HepG2 (cell line): ENCODE measurements around the gene RABL6. TPM values are rescaled to one million over a fixed set of nuclear protein-coding genes. Genes with fewer than 3 reads are reported as not detected.
A peak's percentile ranks its signal among the peaks of the same experiment; 100 is the strongest.

Experiments
- HOMEZ ChIP-seq: IDR thresholded peaks from 2 replicates; pipeline ENCODE4 v1.6.1; 2016; ENCODE audit warnings: low read depth
- MXD1 ChIP-seq: sonication (generic); formaldehyde crosslinking; IDR thresholded peaks from 2 replicates; pipeline ENCODE4 v1.4.0; 2020; ENCODE audit warnings: mild to moderate bottlenecking, missing genetic modification reagents
- NONO ChIP-seq, 2 experiments: fragments of 450-650 bp in 1 of 2; sonication (generic) in 1 of 2; formaldehyde crosslinking in 1 of 2; IDR thresholded peaks in 1 of 2; conservative IDR thresholded peaks in 1 of 2; 2 replicates each; pipeline versions ENCODE4 v1.6.1 to v1.8.0; 2017 to 2022; ENCODE audit warnings: mild to moderate bottlenecking in 1 of 2, missing genetic modification reagents in 1 of 2, moderate library complexity in 1 of 2
- PAXIP1 ChIP-seq: sonication (generic); formaldehyde crosslinking; conservative IDR thresholded peaks from 2 replicates; pipeline ENCODE4 v1.4.0; 2020; ENCODE audit warnings: mild to moderate bottlenecking, missing genetic modification reagents, moderate library complexity
- PLSCR1 ChIP-seq: sonication (generic); formaldehyde crosslinking; IDR thresholded peaks from 2 replicates; pipeline ENCODE4 v1.5.0; 2020; ENCODE audit warnings: missing genetic modification reagents, mild to moderate bottlenecking, borderline replicate concordance
- SIX1 ChIP-seq: sonication (generic); formaldehyde crosslinking; IDR thresholded peaks from 2 replicates; pipeline ENCODE4 v1.4.0; 2020; ENCODE audit warnings: missing genetic modification reagents, borderline replicate concordance
- ZC3H13 ChIP-seq: sonication (generic); formaldehyde crosslinking; IDR thresholded peaks from 2 replicates; pipeline ENCODE4 v1.8.1; 2023; ENCODE audit warnings: mild to moderate bottlenecking, missing genetic modification reagents, moderate library complexity
- ZNF432 ChIP-seq: sonication (generic); formaldehyde crosslinking; IDR thresholded peaks from 2 replicates; pipeline ENCODE4 v1.5.0; 2020; ENCODE audit warnings: missing genetic modification reagents, mild to moderate bottlenecking, borderline replicate concordance
- ZNF678 ChIP-seq: sonication (generic); formaldehyde crosslinking; IDR thresholded peaks from 2 replicates; pipeline ENCODE4 v1.4.0; 2020; ENCODE audit warnings: mild to moderate bottlenecking, missing genetic modification reagents
- polyA plus RNA-seq, 8 experiments: library from polyadenylated mRNA; depleted of rRNA in 3 of 8; stranded (reverse) in 7 of 8; unstranded in 1 of 8; fragments of >200 nt; fragmentation: Illumina TruSeq in 4 of 8; extraction: Trizol in 4 of 8; gene quantifications; 2 replicates each; pipeline versions ENCODE4 v1.2.1 to v1.2.3, GENCODE V29; 2011 to 2016; ENCODE audit warnings: low read depth in 4 of 8, missing spikeins in 1 of 8, mixed read lengths in 1 of 8; ENCODE audit not compliant: insufficient read depth in 1 of 8
- total RNA-seq, 5 experiments: library from RNA; depleted of rRNA; stranded (reverse); fragments of >200 nt; fragmentation: Illumina TruSeq; extraction: Trizol; gene quantifications; 2 replicates each; pipeline ENCODE4 v1.2.3, GENCODE V29; 2016; ENCODE audit warnings: low read depth in 1 of 5
- TF ChIP-seq, protein P1 (sequence below): sonication (generic); formaldehyde crosslinking; IDR thresholded peaks from 2 replicates; pipeline ENCODE4 v1.4.0; 2020; ENCODE audit warnings: mild to moderate bottlenecking, missing genetic modification reagents

The RABL6 gene
- total and polyA plus RNA-seq, 2 of the 13 experiments (the other 11 are each of a cell fraction or from before 2014, with no cell fraction given) = 81.5 to 125 TPM

- TF ChIP-seq, protein P1, sequence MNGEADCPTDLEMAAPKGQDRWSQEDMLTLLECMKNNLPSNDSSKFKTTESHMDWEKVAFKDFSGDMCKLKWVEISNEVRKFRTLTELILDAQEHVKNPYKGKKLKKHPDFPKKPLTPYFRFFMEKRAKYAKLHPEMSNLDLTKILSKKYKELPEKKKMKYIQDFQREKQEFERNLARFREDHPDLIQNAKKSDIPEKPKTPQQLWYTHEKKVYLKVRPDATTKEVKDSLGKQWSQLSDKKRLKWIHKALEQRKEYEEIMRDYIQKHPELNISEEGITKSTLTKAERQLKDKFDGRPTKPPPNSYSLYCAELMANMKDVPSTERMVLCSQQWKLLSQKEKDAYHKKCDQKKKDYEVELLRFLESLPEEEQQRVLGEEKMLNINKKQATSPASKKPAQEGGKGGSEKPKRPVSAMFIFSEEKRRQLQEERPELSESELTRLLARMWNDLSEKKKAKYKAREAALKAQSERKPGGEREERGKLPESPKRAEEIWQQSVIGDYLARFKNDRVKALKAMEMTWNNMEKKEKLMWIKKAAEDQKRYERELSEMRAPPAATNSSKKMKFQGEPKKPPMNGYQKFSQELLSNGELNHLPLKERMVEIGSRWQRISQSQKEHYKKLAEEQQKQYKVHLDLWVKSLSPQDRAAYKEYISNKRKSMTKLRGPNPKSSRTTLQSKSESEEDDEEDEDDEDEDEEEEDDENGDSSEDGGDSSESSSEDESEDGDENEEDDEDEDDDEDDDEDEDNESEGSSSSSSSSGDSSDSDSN (CRISPR knock-in tag) = no peak
- TF ChIP-seq ZNF678 (no peak), NONO (IDR thresholded peaks at IDR 0.05) (no peak), NONO (CRISPR knock-in tag; conservative IDR thresholded peaks at IDR 0.05) (0 out of 2 replicates have a peak, but pooled peaks have one; percentile 19), SIX1 (CRISPR knock-in tag) (no peak), HOMEZ (CRISPR knock-in tag) (no peak), ZC3H13 (CRISPR knock-in tag) (peak; percentile 85; the same call in 1 of the 2 replicates), MXD1 (CRISPR knock-in tag) (no peak), PLSCR1 (CRISPR knock-in tag) (no peak), ZNF432 (CRISPR knock-in tag) (no peak), PAXIP1 (CRISPR knock-in tag) (no peak)
Measured at GRCh38 chr9:136829981-136830885, 22.5 kb downstream of the RABL6 start (continued).
